HFF-Myc (cell line): Measurements from ENCODE around the gene KRTAP6-2.

Source experiments
- DNase-seq: peaks from one replicate; pipeline ENCODE4 v3.0.0-alpha.2; 2011; ENCODE audit warnings: low read depth; ENCODE audit errors: extremely low read depth
- H3K4me3 ChIP-seq: replicated peaks from 2 replicates; pipeline ENCODE4 v1.5.1; 2011; ENCODE audit warnings: low read depth, mild to moderate bottlenecking, control low read depth, low read length
- CTCF ChIP-seq: IDR thresholded peaks from 2 replicates; pipeline ENCODE4 v1.5.1; 2012; ENCODE audit warnings: mild to moderate bottlenecking, low read depth, low read length, control low read depth; ENCODE audit errors: missing control alignments

Gene KRTAP6-2

DNA sequence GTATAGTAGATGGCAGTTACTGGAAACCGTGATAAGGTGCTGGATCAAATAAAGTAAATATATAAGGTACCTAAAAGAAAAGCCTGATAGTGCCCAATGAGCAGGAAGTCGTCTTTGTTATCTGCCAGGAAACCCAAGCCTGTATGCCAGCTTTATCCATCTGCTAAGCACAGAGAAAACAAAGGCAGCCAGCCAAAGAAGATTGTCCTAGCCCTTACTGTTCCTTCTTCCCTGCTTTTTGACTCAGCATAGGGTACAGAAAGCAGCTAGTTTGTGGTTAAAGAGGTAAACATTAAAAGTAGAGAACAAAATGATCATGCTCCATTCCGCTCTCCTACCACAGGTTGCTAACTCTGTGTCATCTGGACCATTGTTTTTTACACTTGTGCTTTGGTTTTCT, 18.6 kb downstream of the KRTAP6-2 start:
- DNase-seq = no peak
- no peak for TF ChIP-seq CTCF
- no peak overlapping the region for H3K4me3 ChIP-seq

DNA sequence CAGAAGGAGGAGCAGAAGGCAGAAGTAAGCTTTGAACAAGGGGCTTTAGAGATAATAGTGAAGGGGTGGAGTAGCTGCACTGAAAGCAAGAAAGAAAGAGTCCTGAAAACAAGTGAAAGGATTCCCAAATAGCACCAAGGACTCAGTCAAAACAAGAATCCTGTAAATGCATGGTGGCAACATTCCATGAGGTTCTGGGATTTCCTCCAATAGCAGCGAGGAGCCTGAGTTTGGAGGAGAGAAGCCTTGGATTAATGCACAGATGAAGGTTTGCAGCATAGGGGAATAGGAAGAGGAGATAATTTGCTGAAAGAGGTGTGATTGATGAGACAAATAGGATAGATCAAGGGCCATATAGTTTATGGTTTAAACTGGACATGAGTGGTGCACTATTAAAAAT, 19.4 kb downstream of the KRTAP6-2 start:
- no peak for DNase-seq
- no peak overlapping the region for H3K4me3 ChIP-seq
- TF ChIP-seq CTCF = no peak

GRCh38 chr21:30577766-30578165, 20.9 kb downstream of the KRTAP6-2 start:
- DNase-seq = no peak
- TF ChIP-seq CTCF = no peak
- no peak overlapping the region for H3K4me3 ChIP-seq

- no peak for DNase-seq
- TF ChIP-seq CTCF = no peak
- no peak overlapping the region for H3K4me3 ChIP-seq
Observed at GRCh38 chr21:30567617-30568016, 31.1 kb downstream of the KRTAP6-2 start.

- no peak overlapping the region for H3K4me3 ChIP-seq
- TF ChIP-seq CTCF = no peak
- no peak for DNase-seq
Observed at GRCh38 chr21:30563630-30564029, 35.1 kb downstream of the KRTAP6-2 start.

DNA sequence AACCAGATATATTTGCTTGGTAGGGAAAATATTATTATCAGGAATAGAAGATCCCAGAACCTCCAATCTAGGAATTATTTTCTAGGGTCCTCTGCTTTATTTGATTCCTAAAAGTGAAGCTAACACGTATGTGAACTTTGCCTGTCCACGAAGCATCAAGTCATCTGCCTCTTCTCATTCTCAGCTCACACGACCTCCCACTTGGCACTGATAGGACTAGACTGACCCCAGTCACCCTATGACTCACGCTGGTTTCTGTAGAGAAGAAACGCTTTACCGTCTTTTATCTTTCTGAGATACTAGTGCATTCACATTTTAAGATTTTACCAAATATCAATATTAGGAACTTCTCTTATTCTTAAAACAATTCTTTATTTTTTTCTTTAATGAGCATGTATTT, 35.6 kb downstream of the KRTAP6-2 start:
- DNase-seq = no peak
- H3K4me3 ChIP-seq = no peak overlapping the region
- no peak for TF ChIP-seq CTCF

DNA sequence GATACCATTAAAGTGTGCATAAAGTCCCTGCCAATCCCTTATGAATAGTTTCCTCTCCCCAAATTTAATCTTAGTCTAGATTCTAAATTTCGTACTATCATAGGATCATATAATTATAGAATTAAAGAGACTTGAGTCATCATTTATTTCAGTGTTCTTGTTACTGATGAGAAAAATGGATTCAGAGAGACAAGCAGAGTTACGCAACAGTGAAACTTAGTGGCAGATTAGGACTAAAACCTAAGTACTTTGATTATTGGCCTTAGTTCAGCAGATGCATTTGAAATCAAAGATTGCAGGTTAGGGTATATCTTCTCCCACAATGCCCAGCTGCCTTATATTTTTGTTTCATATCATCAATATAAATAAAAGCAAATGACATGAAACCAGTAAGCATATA, 36.7 kb downstream of the KRTAP6-2 start:
- TF ChIP-seq CTCF = no peak
- no peak for DNase-seq
- H3K4me3 ChIP-seq = no peak overlapping the region
